NCI-H1436 (cell line): Measurements from ENCODE around the gene SUV39H1.
"Not testable (repeated sequence)": the region's sequence is repeated elsewhere in the genome, so short reads cannot be mapped to it uniquely, and the experiment has no call there.

Source experiments
- DNase-seq: peaks from one replicate; lab custom pipeline; 2025; lab: John Stamatoyannopoulos, UW

SUV39H1 gene, protein sequence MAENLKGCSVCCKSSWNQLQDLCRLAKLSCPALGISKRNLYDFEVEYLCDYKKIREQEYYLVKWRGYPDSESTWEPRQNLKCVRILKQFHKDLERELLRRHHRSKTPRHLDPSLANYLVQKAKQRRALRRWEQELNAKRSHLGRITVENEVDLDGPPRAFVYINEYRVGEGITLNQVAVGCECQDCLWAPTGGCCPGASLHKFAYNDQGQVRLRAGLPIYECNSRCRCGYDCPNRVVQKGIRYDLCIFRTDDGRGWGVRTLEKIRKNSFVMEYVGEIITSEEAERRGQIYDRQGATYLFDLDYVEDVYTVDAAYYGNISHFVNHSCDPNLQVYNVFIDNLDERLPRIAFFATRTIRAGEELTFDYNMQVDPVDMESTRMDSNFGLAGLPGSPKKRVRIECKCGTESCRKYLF

GRCh38 chrX:48696301-48696908 is at the start of gene SUV39H1:
Gene SUV39H1 (plus strand): TSS chrX:48696734. CDS start chrX:48696785, 51 bp downstream.
- peak; percentile 84 for DNase-seq

DNA sequence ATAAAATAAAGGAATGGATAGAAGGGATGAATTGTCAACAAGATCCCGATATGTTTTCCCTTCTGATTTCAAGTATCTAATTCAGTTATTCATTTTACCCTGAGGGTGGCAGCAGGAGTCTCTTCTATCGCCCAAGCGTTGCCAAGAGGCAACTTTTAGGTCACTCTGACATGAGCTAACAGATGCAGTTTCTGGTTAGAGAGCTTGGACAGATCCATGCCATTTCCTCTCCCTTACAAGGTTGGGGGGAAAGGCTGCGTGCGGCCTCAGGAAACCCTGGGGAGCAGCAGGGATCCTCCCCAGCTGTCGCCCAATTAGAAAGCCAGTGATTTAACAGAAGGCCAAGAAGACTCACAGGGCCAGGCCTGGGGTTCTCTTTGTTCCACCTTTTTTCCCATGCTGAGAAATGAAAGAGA is 48.2 kb upstream of the SUV39H1 start:
- DNase-seq: peak; percentile 4

DNA sequence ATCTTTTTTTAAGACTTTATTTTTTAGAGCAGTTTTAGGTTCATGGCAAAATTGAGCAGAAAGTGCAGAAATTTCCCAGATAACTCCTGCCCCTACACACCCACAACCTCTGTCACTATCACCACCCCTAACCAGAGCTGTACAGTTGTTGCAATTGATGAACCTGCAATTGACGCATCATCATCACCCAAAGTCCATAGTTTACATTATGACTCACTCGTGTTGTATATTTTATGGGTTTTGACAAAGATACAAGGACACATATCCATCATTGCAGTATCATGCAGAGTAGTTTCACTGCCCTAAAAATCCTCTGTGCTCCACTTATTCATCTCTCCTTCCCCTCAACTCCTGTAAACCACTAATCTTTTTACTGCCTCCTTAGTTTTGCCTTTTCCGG is 47.4 kb upstream of the SUV39H1 start:
- no peak for DNase-seq

DNA sequence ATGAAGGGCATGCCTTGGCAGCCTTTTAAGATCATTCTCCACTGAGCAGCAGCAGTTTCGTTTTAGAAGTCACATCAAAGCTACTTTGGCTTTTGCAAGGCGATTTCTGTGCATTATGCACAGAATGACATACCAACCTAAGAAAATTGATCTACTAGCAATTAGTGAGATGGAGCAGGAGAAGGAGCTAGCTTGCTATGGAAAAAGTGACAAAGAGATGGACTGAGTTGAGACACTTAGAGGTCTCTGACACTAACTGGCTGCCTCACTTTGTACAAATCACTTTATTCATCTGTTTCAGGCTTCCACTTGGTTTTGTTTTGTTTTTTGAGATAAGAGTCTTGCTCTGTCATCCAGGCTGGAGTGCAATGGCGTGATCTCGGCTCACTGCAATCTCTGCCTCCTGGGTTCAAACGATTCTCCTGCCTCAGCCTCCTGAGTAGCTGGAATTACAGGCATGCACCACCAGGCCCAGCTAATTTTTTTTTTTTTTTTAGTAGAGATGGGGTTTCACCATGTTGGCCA is 44.4 kb upstream of the SUV39H1 start:
- not testable (repeated sequence) for DNase-seq

GRCh38 chrX:48654746-48655145 is 41.8 kb upstream of the SUV39H1 start:
- not testable (repeated sequence) for DNase-seq

DNA sequence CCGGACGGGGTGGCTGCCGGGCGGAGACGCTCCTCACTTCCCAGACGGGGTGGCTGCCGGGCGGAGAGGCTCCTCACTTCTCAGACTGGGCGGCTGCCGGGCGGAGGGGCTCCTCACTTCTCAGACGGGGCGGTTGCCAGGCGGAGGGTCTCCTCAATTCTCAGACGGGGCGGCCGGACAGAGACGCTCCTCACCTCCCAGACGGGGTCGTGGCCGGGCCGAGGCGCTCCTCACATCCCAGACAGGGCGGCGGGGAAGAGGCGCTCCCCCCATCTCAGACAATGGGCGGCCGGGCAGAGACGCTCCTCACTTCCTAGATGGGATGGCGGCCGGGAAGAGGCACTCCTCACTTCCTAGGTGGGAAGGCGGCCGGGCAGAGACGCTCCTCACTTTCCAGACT is 36.8 kb upstream of the SUV39H1 start:
- DNase-seq: not testable (repeated sequence)

- no peak for DNase-seq
These were observed 33.3 kb upstream of the SUV39H1 start for GRCh38 chrX:48663241-48663640.

- no peak for DNase-seq
These were observed 32.4 kb upstream of the SUV39H1 start for GRCh38 chrX:48664156-48664555.

DNA sequence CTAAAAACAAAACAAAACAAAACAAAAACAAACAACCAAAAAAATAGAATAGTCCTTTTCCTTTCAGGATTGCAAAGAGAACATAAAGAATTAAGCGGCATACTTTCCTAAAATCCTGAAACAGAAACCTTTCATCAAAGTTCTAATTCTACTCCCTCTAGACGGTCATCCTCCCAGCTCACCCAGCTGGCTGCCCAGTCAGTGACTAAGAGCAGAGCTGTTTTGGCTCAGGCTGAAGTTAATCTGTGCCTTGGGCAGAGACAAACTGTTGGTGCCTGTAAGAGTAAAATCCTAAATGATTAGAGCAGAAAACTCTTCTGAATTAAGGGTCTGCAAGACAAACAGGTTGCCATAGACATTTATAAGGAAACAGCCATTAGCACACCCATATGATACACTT is 30.5 kb upstream of the SUV39H1 start:
- no peak for DNase-seq

GRCh38 chrX:48666649-48667048 is 29.9 kb upstream of the SUV39H1 start:
- DNase-seq: no peak

GRCh38 chrX:48667509-48667908 is 29.0 kb upstream of the SUV39H1 start:
- DNase-seq: no peak

GRCh38 chrX:48668187-48668586 is 28.3 kb upstream of the SUV39H1 start:
- not testable (repeated sequence) for DNase-seq

GRCh38 chrX:48676106-48676892 is 20.2 kb upstream of the SUV39H1 start:
- peak; percentile 82 for DNase-seq

DNA sequence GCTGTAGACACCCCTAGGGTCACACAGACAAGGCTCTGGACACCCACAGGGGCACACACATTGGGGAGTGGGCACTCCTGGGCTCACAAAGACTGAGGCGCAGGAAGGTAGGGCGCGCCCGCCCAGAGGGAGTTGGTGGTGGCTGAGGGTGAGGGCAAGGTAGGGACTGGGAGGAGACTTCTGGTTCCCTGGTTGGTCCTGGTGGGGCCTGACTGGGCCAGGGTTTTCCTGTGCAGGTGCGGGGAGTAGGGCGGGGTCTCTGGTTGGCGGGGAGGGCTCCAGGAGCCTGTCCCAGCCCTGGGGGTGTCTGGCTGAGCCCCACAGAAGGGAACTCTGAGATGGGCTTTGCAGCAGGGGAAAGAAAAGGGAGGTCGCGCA is 19.7 kb upstream of the SUV39H1 start:
- no peak for DNase-seq

GRCh38 chrX:48677516-48677915 is 19.0 kb upstream of the SUV39H1 start:
- DNase-seq: no peak

DNA sequence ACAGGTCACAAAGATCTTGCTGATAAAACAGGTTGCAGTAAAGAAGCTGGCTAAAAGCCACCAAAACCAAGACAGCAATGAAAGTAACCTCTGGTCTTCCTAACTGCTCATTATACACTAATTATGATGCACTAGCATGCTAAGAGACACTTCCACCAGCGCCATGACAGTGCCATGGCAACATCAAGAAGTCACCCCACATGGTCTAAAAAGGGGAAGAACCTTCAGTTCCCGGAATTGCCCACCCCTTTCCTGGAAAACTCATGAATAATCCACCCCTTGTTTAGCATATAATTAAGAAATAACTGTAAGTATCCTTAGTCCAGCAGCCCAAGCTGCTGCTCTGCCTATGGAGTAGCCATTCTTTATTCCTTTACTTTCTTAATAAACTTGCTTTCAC is 16.1 kb upstream of the SUV39H1 start:
- DNase-seq: not testable (repeated sequence)

GRCh38 chrX:48680925-48681324 is 15.6 kb upstream of the SUV39H1 start:
- DNase-seq: not testable (repeated sequence)

GRCh38 chrX:48681539-48682183 is 14.9 kb upstream of the SUV39H1 start:
- DNase-seq: no peak

GRCh38 chrX:48682795-48683194 is 13.7 kb upstream of the SUV39H1 start:
- not testable (repeated sequence) for DNase-seq

- DNase-seq: no peak
These were observed 13.0 kb upstream of the SUV39H1 start, which contains the start of gene WAS for GRCh38 chrX:48683411-48683982. Gene WAS (plus strand): TSS chrX:48683799. CDS start chrX:48683854, 55 bp downstream.

- no peak for DNase-seq
These were observed 12.4 kb upstream of the SUV39H1 start for GRCh38 chrX:48684134-48684533.
